NCI-H2107 (cell line): ENCODE measurements around the gene TSPEAR.
A peak's percentile ranks its signal among the peaks of the same experiment; 100 is the strongest.
"Not testable (repeated sequence)": the region's sequence is repeated elsewhere in the genome, so short reads cannot be mapped to it uniquely, and the experiment has no call there.

ENCODE experiments used
- DNase-seq: peaks from one replicate; lab custom pipeline; 2025; lab: John Stamatoyannopoulos, UW

The TSPEAR gene

DNA sequence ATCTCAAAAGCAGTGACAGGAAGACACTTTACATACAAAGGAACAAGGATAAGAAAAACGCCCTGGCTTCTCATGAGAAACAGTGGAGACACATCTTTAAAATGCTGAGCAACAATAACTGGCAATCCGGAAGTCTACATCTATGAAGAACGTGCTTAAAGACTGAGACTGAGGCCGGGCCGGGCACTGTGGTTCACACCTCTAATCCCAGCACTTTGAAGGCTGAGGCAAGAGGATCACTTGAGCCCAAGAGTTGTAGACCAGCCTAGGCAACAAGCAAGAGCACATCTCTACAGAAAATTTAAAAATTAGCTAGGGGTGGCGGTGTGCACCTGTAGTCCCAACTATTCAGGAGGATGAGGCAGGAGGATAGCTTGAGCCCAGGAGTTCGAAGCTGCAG is 27.3 kb downstream of the TSPEAR start:
- DNase-seq, result no peak

DNA sequence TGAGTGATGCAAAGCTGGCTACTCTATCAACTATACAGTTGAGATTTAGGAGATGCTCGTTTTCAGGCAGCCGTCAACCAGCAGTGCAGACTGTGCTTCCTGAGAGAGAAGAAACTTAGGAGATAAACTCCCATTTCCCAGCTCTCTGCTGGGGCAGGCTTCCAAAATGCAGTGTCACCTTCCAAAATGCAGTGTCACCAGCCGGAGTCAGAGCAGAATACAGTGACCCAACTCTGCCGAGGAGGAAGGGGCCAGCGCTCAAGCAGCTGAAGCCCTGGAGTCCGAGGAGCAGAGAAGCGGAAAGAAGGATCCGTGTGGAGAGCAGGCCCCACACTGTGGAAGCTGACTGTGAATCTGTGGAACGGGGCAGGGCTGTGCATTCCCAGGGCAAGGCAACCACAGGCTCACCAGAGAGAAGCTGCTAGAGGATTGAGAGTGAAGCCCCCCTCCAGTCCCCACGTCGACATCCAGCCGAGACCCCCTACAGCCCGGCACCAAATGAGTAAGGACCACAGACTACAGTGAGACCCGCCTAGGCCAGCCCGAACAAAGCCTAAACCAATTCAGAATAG is 28.7 kb downstream of the TSPEAR start:
- DNase-seq, result no peak

DNA sequence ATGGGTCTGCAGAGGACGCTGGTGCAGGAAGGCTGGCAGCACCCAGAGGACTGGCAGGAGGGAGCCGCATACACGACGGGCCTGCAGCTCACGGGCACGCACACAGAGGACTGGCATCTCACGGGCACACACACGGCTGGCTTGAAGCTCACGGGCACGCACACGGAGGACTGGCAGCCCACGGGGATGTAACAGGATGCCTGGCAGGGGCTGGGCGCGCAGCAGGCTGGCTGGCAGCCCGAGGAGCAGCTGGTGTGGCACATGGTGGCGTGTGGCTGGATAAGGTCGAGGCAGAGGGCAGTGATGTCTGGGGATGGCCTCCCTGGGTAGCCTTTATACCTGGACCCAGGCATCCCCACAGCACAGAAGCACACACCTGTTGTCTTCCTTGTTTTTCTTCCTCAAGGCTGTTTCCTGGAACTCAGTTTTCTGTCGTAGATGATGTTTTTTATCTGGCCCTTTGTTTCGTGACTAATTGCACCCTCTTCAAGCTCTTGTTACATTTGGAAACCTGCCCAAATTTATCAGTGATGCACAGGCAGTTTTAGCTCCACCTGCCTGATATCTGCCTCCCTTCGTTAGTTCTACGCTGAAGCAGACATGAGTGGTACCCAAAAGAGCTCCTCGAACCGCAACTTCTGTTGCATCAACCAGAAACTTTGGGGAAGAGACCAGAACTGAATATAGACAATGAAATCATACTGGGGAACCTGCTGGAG is 29.4 kb downstream of the TSPEAR start, which contains the start of gene KRTAP12-1:
Gene KRTAP12-1 (minus strand): TSS at position 303 of the 719 bp plus-strand sequence. CDS start 40 bp downstream, at position 263.
- DNase-seq, result peak; percentile 83

DNA sequence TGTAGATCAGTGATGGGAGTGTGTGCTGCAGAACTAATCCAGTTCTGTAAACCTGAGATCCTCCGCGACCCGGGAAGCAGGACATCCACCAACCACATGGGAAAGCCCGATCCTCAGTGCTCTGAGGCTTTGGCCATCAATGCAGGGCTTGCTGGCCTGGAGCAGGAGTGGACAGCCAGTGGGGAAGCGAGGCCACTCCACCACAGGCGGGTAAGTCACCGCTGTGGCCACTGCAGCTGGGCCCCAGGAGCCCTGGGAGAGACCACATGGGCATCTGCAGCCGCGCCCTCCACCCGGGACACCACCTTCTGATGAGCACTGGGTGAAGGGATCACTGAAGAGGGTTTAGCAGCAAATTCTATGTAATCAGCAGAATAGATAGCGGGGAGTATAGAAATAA is 30.2 kb downstream of the TSPEAR start:
- no peak for DNase-seq

DNA sequence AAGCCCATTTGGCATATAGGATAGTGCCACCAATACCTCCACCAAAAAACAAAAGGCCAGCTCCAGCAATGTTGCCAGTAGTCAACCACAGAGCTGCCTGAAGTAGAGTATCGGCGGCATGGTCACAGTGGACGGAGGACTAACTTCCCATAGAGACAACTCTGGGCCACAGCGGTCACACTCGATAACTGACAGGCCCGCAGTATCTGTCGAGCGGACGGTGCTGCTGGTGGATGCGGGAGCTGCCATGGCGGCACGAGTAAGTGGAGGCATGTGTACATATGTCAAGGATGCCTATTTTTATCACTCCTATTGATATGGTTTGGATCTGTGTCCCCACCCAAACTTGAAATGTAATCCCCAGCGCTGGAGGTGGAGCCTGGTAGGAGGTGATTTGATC is 33.5 kb downstream of the TSPEAR start:
- DNase-seq, result no peak

DNA sequence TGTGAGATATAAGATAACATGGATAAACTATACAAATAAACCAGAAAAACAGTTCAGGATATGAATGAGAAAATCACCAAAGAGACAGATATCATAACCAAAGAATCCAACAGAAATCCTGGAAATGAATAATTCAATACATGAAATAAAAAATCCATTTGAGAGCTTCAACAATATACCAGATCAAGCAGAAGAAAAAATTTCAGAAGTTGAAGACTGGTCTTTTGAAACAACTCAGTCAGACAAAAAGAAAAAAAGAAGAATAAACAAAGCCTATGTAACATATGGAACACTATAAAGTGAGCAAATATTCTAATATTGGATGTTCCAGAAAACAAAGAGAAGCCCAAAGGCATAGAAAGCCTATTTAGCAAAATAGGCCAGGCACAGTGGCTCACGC is 39.5 kb downstream of the TSPEAR start:
- no peak for DNase-seq

DNA sequence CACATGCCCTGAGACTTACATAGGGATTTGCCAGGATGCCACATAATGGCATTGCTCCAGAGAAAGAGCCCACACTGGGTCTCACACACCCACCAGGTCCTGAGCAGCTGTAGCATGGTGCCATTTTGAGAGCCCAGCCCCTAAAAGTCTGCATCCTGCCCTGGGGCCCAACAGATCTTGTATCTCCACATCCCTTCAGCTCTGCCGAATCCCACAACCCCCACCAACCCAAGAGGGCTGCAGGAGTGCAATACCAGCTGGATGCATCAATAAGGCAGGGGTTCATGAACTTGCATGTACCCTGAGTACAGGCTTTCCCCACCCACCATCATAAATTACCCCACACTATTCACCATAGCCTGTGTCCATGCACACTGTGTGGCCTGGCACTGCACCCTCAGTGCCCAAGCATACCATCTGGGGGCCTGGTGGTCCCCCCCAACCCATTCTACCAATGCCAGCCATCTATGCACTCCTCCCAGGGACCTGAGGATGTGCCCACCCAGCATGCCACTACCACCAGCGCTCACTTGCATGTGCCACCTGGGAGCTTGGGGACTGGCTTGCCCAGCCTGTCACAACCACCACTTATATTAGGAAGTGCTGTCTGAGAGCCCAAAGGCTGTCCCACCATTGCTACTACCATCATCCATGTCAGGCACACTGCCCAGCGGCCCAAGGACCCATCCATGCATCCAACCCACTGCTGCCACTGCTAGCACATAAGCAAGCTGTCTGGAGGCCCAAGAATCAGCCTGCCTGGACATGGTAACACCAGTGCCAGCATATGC is 40.5 kb downstream of the TSPEAR start:
- no peak for DNase-seq

DNA sequence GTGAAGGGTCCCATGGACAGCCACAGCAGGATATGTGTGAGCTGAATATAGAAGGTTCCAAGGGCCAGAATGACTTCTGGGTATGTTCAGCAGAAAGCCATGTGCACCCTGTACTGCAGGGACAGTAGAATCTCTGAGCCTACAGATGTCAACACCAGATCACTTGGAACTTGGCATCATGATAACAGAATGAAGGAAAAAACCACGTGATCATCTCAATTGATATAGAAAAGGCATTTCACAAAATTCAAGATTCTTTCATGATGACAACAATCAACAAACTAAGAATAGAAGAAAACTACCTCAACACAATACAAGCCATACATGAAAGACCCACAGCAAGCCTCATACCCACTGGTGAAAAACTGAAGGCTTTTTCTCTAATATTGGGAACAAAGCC is 43.8 kb downstream of the TSPEAR start:
- no peak for DNase-seq

DNA sequence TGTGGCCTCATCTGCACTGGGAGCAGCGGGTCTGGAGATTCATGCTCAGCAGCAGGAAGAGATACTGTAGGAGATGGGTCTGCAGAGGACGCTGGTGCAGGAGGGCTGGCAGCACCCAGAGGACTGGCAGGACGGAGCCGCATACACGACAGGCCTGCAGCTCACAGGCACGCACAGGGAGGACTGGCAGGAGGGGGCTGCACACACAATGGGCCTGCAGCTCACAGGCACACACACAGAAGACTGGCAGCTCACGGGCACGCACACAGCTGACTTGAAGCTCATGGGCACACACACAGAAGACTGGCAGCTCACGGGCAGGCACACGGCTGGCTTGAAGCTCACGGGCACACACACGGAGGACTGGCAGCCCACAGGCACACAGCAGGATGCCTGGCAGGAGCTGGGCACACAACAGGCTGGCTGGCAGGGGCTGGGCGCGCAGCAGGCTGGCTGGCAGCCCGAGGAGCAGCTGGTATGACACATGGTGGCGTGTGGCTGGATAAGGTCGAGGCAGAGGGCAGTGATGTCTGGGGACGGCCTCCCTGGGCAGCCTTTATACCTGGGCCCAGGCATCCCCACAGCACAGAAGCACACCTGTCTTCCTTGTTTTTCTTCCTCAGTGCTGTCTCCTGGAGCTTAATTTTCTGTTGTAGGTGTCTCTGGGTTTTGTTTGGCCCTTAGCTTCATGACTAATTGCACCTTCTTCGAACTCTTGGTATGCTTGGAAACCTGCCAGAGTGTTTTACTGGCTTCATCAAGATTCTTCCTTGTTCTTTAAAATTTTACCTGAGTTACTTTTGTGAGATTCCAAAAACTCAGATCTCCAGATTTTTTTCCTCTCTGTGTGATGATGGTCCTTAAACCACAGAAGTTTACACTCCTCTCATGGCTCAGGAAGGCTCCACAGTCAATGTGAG is 44.7 kb downstream of the TSPEAR start, which contains the start of gene KRTAP12-2:
Gene KRTAP12-2 (minus strand): TSS at position 527 of the 920 bp plus-strand sequence. CDS start 41 bp downstream, at position 486.
- no peak for DNase-seq

DNA sequence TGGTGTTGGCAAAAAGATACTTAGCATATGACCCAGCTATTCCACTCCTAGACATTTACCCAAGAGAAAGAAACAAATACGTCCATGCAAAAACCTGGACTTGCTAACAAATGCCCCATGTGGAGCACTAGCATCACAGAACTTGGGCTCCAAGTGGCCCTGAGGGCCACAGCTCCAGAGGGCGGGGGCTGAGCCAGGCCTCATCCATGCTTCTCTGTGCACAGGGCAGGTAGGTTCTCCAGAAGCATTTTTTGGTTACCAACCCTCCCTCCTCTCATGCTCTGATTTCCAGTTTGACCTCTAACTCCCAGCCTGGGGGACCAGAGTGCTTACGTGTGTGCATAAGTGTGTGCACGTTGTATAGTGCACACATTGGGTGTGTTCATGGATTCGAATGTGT is 46.7 kb downstream of the TSPEAR start:
- no peak for DNase-seq

DNA sequence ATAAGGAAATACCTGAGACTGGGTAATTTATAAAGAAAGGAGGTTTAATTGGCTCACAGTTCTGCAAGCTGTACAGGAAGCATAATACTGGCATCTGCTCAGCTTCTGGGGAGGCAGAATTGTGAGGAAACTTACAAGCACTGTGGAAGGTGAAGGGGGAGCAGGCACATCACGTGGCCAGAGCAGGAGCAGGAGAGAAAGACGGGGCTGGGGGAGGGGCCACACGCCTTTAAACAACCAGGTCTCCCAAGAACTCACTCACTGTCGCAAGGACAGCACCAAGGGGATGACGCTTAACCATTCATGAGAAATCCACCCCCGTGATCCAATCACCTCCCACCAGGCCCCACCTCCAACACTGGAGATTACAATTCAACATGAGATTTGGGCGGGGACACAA is 49.8 kb downstream of the TSPEAR start:
- DNase-seq, result not testable (repeated sequence)

DNA sequence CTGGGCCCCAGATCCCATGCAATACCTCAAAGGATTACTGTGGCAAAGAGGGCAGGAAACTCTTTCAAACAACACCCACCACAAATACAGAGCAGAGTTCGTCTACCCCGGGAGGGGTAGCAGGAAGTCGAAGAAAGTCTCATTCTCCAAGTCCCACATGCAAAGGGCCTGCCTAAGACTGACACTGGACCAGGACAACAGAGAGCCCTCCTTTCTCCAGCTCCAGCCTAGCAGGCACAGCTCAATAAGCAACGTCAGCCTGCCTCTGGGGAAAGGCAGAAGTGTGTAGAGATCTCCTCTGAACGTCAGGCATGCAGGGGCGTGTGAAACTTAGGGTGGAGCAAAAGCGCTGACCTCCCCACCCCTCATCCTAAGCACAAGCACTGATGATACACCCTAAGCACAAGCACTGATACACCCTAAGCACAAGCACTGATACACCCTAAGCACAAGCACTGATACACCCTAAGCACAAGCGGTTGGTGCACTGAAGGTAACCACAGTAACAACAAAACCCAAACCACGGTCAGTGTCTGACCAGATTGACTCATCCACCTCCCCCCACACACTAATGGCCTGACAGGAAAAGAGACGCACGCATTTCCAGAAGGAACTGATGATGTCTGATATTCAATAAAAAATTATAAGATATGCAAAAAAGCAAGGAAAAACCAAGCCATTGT is 52.3 kb downstream of the TSPEAR start:
- DNase-seq, result no peak

DNA sequence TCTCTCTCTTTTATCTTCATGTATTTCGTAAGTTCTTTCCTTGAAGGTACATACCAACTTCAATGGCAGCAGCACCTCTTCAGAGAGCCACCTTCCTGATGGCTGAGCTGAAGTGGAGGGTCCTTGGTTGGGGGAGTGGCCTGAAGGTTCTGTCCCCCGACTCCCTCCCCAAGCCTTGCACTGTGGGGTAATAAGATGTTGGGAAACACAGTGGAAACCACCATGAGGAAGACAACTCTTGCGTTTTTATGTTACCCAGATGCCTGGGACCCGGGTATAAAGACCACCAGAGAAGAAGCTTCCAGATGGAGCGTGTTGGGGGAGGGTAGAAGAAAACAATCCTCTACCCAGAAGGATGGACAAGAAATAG is 52.8 kb downstream of the TSPEAR start:
- DNase-seq, result no peak

DNA sequence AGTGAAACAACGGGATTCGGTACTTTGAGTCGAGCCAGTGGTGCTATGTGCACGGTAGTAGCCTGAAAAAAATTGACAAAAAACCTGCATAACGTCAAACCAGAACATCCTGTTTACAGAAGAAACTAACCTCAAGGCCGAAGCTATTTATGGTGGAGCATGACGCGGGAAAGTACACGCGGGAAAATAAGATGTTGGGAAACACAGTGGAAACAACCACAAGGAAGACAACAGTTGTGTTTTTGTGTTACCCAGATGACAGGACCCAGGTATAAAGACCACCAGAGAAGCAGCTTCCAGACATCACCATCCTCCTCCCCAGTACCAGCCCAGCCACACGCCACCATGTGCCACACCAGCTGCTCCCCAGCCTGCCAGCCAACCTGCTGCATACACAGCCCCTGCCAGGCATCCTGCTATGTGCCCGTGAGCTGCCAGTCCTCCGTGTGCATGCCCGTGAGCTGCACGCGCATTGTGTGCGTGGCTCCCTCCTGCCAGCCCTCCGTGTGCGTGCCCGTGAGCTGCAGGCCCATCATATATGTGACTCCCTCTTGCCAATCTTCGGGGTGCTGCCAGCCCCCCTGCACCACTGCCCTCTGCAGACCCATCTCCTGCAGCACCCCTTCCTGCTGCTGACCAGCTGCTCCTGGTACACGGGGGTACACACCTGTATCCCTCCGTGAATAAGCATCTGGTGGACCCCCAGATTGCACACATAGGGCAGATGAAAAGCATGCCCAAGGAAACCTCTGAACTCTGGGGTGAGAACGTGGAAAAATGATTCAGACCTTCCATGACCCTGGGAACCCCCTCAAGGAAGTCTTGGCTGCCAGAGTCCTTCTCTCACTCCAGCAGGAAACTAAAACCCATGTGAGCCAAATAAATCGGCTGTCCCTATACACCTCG is 53.5 kb downstream of the TSPEAR start, which contains the start of gene KRTAP12-3:
Gene KRTAP12-3 (plus strand): TSS at position 298 of the 906 bp plus-strand sequence. CDS start 48 bp downstream, at position 346.
- DNase-seq, result no peak

DNA sequence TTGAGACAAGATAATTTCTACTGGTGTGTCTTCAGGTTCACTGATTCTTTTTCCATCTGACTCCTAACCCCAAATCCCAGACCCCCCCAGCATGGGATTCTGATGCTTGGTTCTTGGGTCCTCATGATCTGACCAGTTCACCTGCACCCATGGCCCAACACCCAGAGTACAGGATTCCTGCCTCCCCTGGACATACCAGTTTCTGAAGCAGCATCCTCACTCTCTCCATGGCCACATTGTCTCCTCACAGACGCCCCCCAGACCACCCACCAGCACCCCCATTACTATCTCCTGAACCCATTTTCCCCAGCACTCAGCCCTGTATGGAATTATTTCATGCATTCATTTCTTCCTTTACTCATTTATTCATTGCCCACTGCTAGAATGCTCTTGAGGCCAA is 54.5 kb downstream of the TSPEAR start:
- DNase-seq, result no peak

DNA sequence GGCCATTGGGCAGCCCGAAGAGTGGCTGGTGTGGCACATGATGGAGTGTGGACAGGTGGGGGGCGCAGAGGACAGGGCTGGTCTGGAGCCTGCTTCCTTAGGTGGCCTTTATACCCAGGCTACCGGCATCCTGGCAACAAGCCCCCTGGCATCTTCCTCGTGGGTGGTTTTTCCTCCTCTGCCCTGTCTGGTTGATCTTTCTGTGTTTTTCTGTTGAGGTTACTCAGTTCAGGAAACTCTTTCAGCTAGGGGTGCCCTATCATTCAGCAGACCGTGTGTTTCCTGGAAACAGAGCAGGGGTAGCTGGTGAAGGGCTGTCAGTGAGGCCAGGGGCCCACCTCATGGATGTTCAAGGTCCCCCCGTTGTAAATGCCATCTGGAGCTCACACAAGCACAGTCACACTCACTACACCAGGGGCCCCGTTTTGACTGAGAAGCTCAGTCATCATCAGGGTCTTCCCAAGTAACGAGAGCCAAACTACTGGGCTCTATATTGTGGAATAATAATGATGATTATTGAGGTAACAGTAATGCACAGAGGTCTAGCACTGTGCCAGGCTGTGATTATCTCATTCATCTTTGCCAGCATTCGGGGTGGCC is 56.7 kb downstream of the TSPEAR start, which contains the start of gene KRTAP12-4:
Gene KRTAP12-4 (minus strand): TSS at position 84 of the 600 bp plus-strand sequence. CDS start 45 bp downstream, at position 39.
- DNase-seq, result no peak

DNA sequence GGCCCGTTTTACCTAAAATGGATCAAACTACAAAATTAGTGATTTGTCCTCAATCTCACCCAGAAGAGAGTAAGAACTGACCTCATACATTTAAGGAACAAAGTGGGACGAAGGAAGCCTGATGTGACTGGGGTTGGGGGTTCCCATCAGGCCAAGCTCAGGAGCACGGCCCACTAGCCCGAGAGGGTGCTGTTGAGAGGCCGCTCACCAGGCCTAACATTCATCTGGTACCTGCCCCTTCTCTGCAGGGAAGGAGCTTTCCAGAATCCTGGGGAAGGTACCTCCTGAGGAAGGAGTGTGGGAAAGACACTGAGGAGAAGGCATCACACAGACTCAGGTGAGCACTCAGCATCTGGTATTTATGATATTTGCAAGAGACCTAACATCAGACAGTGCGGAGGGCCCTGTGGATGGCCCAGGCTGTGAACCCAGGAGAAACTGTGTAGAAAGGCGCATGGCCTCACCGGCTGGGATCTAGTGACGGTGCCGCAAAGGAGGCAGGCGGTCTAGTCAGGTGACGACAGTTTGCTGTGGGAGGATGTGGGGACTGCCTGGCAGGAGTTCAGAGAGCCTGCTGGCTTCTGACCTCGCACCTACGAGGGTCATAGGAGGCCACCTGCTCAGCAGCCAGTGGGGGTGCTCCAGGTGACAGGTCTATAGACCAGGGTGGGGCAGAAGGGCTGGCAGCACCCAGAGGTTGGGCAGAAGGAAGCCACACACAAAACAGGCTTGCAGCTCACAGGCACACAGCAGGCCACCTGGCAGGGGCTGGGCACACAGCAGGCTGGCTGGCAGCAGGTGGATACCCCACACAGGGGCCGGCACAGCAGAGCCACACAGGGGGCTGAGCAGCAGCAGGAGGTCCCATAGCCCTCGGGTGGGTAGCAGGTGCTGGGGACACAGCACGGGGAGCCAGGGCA is 57.5 kb downstream of the TSPEAR start:
- DNase-seq, result no peak

DNA sequence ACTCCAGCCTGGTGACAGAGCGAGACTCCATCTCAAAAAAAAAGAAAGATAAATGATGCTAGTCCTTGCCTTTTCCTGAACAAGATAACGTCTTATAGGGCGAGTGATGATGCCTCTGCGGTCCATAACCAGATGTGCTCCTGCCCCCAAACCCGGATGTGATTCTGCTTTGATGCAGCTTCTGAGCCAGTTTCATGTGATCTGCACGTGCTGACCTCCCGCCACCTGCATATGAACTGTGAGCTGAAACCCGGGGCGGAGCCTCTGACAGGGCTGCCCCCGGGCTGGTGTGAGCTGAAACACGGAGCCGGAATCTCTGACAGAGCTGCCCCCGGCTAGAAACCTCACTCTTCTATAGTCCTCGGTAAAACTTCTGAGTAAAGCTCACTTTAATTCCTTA is 58.2 kb downstream of the TSPEAR start:
- no peak for DNase-seq
